Hepatocyte (in vitro differentiated cells): Measurements from ENCODE around the gene ANKRD22.
A peak's percentile ranks its signal among the peaks of the same experiment; 100 is the strongest.

ENCODE experiments used
- EZH2 ChIP-seq: fragments of 200-600 bp; sonication (generic); IDR thresholded peaks from 2 replicates; pipeline ENCODE4 v1.6.1; 2016; ENCODE audit warnings: antibody characterized with exemption, mild to moderate bottlenecking, borderline replicate concordance
- TF ChIP-seq, protein P1 (sequence below): fragments of 200-600 bp; sonication (generic); IDR thresholded peaks from 2 replicates; pipeline ENCODE4 v1.5.1; 2016; ENCODE audit warnings: antibody characterized with exemption, mild to moderate bottlenecking; ENCODE audit not compliant: poor library complexity

DNA sequence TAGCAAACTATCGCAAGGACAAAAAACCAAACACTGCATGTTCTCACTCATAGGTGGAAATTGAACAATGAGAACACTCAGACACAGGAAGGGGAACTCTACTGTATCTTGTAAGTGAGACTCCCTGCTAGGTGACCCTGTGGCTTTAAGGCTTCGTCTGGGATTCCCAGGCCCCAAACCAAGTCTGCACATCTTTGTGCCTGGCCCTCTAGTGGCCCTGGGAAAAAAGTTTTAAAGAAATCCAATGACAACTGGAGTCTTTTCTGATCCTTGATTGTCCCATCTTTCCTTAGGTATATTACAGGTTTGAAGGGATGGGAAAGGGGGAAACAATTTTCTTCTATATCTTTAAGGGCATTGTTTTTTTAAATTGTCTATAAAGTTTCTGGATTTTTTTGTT, 59.7 kb downstream of the ANKRD22 start:
- TF ChIP-seq, protein P1, sequence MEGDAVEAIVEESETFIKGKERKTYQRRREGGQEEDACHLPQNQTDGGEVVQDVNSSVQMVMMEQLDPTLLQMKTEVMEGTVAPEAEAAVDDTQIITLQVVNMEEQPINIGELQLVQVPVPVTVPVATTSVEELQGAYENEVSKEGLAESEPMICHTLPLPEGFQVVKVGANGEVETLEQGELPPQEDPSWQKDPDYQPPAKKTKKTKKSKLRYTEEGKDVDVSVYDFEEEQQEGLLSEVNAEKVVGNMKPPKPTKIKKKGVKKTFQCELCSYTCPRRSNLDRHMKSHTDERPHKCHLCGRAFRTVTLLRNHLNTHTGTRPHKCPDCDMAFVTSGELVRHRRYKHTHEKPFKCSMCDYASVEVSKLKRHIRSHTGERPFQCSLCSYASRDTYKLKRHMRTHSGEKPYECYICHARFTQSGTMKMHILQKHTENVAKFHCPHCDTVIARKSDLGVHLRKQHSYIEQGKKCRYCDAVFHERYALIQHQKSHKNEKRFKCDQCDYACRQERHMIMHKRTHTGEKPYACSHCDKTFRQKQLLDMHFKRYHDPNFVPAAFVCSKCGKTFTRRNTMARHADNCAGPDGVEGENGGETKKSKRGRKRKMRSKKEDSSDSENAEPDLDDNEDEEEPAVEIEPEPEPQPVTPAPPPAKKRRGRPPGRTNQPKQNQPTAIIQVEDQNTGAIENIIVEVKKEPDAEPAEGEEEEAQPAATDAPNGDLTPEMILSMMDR, result peak; percentile 38
- no peak for TF ChIP-seq EZH2
